Measurements from ENCODE around the gene C6orf132.

Gene C6orf132, protein sequence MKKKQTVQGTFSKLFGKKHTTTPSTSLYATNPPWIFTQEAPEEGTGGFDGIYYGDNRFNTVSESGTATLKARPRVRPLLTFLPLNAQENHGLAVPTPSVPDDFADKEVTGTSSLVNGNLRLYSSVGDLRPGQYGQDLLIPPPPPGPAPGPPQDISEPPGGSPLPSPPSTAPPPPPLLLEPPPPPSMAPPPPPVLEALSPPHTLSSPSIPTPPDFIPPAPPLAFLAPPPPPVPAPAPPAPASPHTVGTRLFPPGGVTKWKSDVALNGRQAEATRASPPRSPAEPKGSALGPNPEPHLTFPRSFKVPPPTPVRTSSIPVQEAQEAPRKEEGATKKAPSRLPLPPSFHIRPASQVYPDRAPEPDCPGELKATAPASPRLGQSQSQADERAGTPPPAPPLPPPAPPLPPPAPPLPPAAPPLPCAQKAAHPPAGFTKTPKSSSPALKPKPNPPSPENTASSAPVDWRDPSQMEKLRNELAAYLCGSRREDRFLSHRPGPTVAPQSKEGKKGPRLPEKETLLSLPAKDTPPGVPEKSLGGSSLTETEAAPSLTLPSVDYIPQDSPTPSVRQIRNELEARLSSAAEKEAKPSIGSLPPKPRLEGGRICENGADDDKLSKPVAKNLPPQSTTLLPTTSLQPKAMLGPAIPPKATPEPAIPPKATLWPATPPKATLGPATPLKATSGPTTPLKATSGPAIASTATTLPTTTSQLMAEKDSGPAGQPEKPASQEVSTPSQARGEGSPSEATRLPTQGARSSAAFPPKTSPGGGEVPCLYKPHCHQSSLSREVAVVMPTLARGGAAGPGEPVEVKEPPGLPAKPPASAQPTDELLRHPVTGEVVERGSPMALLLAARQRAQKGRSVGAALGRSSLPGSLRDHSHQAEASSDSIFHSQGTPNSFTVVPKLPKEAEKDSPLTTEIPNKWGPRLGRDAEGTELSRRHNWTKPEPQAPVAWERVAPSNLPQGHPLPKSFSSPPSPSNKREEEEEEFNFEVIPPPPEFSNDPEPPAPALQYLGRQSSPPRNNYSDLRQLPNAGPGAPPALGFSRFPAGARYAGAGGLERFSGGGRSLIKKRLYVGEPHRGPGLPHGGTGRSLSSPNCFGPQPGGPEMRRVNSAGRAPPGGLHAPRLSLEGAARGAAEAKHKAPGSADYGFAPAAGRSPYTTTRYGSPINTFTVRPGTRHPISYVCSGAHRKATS

DNA sequence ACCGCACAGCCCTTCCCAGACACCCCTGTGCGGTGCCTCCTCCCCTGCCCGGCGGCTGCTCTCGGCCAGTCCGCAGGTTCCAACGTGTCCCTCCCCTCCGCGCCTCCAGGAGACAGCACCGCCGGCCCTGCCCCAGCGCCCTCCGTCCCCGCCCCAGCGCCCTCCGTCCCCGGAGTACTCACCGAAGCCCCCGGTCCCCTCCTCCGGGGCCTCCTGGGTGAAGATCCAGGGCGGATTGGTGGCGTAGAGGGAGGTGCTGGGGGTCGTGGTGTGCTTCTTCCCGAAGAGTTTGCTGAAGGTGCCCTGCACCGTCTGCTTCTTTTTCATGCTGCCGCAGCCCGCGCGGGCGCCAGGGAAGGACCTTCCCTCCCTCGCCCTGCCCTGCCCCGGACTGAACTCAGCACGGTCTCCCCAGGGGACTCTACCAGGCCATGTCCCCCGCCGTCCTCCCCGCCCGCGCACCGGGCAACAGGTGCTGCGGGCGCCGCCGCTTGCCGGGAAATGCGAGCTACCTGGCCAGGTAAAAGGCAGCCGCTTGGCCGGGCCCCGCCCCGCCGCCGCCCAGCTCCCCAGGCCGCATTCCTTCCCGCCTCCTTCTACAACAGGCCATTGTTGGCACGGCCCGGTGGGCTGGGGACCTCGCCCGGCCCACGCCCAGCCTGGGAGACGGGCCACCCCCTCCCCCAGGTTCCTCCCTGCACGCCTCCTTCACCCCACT, at the start of gene C6orf132:
C6orf132 (minus strand) TSS at position 503 of the 718 bp plus-strand sequence; CDS start at position 327, 176 bp downstream.
- peak within 1 kb of the TSS; percentile 98 for H3K27ac ChIP-seq
- TF ChIP-seq CTCF (conservative IDR thresholded peaks at IDR 0.05; ENCODE audit: low read depth), result no peak
- ChIA-PET POLR2A (ENCODE audit: low non-redundant PET) (interaction anchor here (0.9 kb wide), 2 partner anchors 8 to 23 kb away, joined by 3 to 5 read pairs; no protein-coding TSS in a partner anchor), CTCF (interaction anchor here (0.6 to 0.9 kb wide), 4 partner anchors 57 to 99 kb away, joined by 3 to 7 read pairs (median 4); no protein-coding TSS in a partner anchor)
- DNase-seq (ENCODE audit: low spot score), result peak; percentile 84

DNA sequence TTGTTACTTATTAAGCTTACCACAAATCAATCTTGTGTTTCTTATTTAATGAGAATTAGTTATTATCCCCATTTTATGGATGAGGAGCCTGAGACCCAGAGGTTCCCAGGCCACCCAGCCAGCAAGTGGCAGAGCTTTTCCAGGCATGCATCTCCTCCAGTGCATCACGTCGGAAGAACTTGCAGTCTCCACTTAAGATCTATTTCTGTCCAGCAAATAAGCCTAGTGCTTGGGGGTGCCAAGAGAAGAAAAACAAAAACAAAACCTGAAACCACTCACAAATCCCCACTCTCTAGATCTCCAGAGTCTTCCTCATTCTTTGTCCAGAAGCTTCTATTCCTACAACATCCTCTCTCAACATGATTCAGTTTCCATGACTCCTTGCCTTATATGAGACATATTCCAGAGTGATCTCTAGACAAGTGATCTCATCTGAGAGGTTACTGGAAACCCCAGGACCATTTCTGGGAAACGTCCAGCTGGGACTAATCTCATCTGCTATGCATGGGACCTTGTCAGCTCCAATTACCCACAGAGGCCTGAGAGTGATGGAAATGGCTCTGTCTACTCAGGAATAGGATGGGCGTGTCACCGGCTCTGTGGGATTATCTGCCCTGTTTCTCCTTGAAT, 48.2 kb upstream of the C6orf132 start:
- ChIA-PET CTCF (interaction anchor here (0.8 kb wide), 1 partner anchor 968 kb away, joined by 3 read pairs; no protein-coding TSS in a partner anchor), POLR2A (ENCODE audit: low non-redundant PET) (no interaction called here)
- TF ChIP-seq CTCF (conservative IDR thresholded peaks at IDR 0.05; ENCODE audit: low read depth), result no peak
- H3K27ac ChIP-seq, result no peak overlapping the region
- no peak for DNase-seq (ENCODE audit: low spot score)

GRCh38 chr6:42188406-42188805, 46.0 kb upstream of the C6orf132 start:
- TF ChIP-seq CTCF (conservative IDR thresholded peaks at IDR 0.05; ENCODE audit: low read depth), result no peak
- POLR2A ChIA-PET (ENCODE audit: low non-redundant PET), result no interaction called here
- no peak for DNase-seq (ENCODE audit: low spot score)
- no peak overlapping the region for H3K27ac ChIP-seq
- CTCF ChIA-PET, result interaction anchor here (0.7 kb wide), 1 partner anchor 126 kb away, joined by 4 read pairs; no protein-coding TSS in a partner anchor

DNA sequence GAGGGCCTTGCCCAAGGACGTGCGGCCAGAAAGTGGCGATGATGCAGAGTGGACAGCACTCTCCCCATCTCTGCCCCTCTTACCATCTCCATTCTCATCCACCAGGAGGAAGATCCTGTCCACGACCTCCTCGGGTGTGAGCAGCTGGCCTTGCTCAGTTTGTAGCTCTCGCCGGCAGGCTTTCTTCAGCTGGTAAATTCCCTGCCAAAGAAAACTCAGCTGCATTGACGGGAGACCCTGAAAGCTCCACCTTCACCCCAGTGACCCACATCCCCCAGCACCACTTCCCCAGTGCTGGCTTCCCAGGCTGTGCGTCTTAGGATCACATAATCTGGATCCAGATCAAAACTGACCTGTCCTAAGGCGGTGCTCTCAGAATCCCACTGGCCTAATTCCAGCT, 43.2 kb upstream of the C6orf132 start:
- DNase-seq (ENCODE audit: low spot score), result no peak
- no peak overlapping the region for H3K27ac ChIP-seq
- CTCF ChIA-PET, result interaction anchor here (0.6 kb wide), 1 partner anchor 7 kb away, joined by 3 read pairs; no protein-coding TSS in a partner anchor

GRCh38 chr6:42184475-42184874, 42.1 kb upstream of the C6orf132 start:
- POLR2A ChIA-PET (ENCODE audit: low non-redundant PET), result no interaction called here
- TF ChIP-seq CTCF (conservative IDR thresholded peaks at IDR 0.05; ENCODE audit: low read depth), result no peak
- no peak overlapping the region for H3K27ac ChIP-seq
- no peak for DNase-seq (ENCODE audit: low spot score)
- CTCF ChIA-PET, result no interaction called here

More for the DNA sequence above, 43.2 kb upstream of the C6orf132 start:
- TF ChIP-seq CTCF (conservative IDR thresholded peaks at IDR 0.05; ENCODE audit: low read depth), result no peak
- POLR2A ChIA-PET (ENCODE audit: low non-redundant PET), result no interaction called here

All from RWPE1 (cell line).